ENCODE data around the gene DBX1. TPM values are rescaled to one million over a fixed set of nuclear protein-coding genes. Genes with fewer than 3 reads are reported as not detected.

The DBX1 gene
- total and polyA plus RNA-seq, 2 experiments from 2014 or later: not detected

- Mint-ChIP-seq H3K4me3 (no peak overlapping the region), H3K27me3 (ENCODE audit: insufficient read depth, low read depth, poor library complexity) (peaks cover 5% of the 10 kb centered on the region), H3K27ac (no peak overlapping the region), H3K36me3 (ENCODE audit: low read depth) (no peaks in the 10 kb centered on the region), H3K9me3 (no peaks in the 10 kb centered on the region), H3K4me1 (no peaks in the 10 kb centered on the region; the same call in 1 of the 3 replicates)
- H3K9me2 ChIP-seq (ENCODE audit: insufficient read depth): no peaks in the 10 kb centered on the region
- peaks cover 38% of the 10 kb centered on the region for H3K27me3 ChIP-seq (ENCODE audit: insufficient read depth)
- H3K4me2 ChIP-seq: no peak overlapping the region
- no peak overlapping the region for H3K27ac ChIP-seq (ENCODE audit: low read depth)
- H3K4me1 ChIP-seq (ENCODE audit: insufficient read depth): no peaks in the 10 kb centered on the region
- ATAC-seq: no peak
- H4K20me1 ChIP-seq (replicated peaks; ENCODE audit: insufficient read depth): no peaks in the 10 kb centered on the region
- TF ChIP-seq, protein P1, sequence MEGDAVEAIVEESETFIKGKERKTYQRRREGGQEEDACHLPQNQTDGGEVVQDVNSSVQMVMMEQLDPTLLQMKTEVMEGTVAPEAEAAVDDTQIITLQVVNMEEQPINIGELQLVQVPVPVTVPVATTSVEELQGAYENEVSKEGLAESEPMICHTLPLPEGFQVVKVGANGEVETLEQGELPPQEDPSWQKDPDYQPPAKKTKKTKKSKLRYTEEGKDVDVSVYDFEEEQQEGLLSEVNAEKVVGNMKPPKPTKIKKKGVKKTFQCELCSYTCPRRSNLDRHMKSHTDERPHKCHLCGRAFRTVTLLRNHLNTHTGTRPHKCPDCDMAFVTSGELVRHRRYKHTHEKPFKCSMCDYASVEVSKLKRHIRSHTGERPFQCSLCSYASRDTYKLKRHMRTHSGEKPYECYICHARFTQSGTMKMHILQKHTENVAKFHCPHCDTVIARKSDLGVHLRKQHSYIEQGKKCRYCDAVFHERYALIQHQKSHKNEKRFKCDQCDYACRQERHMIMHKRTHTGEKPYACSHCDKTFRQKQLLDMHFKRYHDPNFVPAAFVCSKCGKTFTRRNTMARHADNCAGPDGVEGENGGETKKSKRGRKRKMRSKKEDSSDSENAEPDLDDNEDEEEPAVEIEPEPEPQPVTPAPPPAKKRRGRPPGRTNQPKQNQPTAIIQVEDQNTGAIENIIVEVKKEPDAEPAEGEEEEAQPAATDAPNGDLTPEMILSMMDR (conservative IDR thresholded peaks at IDR 0.05; ENCODE audit: low read depth in 2 of 2): no peak
- TF ChIP-seq EZH2phosphoT487 (IDR thresholded peaks at IDR 0.05; ENCODE audit: unreplicated experiment) (no peak), ZNF331 (CRISPR knock-in tag; IDR thresholded peaks at IDR 0.05; ENCODE audit: low read depth) (no peak), NANOG (IDR thresholded peaks at IDR 0.05; ENCODE audit: borderline replicate concordance) (no peak), ETS1 (IDR thresholded peaks at IDR 0.05) (no peak), ZNF114 (CRISPR knock-in tag; IDR thresholded peaks at IDR 0.05) (no peak), POLR2AphosphoS5 (IDR thresholded peaks at IDR 0.05; ENCODE audit: low read depth) (no peak), JUNB (IDR thresholded peaks at IDR 0.05; ENCODE audit: unreplicated experiment) (no peak), EZH2 (IDR thresholded peaks at IDR 0.05; ENCODE audit: low read depth, unreplicated experiment) (no peak), CREB1 (CRISPR knock-in tag; IDR thresholded peaks at IDR 0.05; ENCODE audit: low read depth) (no peak)
- TF ChIP-seq, protein P2, sequence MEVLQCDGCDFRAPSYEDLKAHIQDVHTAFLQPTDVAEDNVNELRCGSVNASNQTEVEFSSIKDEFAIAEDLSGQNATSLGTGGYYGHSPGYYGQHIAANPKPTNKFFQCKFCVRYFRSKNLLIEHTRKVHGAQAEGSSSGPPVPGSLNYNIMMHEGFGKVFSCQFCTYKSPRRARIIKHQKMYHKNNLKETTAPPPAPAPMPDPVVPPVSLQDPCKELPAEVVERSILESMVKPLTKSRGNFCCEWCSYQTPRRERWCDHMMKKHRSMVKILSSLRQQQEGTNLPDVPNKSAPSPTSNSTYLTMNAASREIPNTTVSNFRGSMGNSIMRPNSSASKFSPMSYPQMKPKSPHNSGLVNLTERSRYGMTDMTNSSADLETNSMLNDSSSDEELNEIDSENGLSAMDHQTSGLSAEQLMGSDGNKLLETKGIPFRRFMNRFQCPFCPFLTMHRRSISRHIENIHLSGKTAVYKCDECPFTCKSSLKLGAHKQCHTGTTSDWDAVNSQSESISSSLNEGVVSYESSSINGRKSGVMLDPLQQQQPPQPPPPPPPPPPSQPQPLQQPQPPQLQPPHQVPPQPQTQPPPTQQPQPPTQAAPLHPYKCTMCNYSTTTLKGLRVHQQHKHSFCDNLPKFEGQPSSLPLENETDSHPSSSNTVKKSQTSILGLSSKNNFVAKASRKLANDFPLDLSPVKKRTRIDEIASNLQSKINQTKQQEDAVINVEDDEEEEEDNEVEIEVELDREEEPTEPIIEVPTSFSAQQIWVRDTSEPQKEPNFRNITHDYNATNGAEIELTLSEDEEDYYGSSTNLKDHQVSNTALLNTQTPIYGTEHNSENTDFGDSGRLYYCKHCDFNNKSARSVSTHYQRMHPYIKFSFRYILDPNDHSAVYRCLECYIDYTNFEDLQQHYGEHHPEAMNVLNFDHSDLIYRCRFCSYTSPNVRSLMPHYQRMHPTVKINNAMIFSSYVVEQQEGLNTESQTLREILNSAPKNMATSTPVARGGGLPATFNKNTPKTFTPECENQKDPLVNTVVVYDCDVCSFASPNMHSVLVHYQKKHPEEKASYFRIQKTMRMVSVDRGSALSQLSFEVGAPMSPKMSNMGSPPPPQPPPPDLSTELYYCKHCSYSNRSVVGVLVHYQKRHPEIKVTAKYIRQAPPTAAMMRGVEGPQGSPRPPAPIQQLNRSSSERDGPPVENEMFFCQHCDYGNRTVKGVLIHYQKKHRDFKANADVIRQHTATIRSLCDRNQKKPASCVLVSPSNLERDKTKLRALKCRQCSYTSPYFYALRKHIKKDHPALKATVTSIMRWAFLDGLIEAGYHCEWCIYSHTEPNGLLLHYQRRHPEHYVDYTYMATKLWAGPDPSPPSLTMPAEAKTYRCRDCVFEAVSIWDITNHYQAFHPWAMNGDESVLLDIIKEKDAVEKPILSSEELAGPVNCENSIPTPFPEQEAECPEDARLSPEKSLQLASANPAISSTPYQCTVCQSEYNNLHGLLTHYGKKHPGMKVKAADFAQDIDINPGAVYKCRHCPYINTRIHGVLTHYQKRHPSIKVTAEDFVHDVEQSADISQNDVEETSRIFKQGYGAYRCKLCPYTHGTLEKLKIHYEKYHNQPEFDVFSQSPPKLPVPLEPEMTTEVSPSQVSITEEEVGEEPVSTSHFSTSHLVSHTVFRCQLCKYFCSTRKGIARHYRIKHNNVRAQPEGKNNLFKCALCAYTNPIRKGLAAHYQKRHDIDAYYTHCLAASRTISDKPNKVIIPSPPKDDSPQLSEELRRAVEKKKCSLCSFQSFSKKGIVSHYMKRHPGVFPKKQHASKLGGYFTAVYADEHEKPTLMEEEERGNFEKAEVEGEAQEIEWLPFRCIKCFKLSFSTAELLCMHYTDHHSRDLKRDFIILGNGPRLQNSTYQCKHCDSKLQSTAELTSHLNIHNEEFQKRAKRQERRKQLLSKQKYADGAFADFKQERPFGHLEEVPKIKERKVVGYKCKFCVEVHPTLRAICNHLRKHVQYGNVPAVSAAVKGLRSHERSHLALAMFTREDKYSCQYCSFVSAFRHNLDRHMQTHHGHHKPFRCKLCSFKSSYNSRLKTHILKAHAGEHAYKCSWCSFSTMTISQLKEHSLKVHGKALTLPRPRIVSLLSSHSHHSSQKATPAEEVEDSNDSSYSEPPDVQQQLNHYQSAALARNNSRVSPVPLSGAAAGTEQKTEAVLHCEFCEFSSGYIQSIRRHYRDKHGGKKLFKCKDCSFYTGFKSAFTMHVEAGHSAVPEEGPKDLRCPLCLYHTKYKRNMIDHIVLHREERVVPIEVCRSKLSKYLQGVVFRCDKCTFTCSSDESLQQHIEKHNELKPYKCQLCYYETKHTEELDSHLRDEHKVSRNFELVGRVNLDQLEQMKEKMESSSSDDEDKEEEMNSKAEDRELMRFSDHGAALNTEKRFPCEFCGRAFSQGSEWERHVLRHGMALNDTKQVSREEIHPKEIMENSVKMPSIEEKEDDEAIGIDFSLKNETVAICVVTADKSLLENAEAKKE (CRISPR knock-in tag; IDR thresholded peaks at IDR 0.05): no peak
- TF ChIP-seq, protein P3, sequence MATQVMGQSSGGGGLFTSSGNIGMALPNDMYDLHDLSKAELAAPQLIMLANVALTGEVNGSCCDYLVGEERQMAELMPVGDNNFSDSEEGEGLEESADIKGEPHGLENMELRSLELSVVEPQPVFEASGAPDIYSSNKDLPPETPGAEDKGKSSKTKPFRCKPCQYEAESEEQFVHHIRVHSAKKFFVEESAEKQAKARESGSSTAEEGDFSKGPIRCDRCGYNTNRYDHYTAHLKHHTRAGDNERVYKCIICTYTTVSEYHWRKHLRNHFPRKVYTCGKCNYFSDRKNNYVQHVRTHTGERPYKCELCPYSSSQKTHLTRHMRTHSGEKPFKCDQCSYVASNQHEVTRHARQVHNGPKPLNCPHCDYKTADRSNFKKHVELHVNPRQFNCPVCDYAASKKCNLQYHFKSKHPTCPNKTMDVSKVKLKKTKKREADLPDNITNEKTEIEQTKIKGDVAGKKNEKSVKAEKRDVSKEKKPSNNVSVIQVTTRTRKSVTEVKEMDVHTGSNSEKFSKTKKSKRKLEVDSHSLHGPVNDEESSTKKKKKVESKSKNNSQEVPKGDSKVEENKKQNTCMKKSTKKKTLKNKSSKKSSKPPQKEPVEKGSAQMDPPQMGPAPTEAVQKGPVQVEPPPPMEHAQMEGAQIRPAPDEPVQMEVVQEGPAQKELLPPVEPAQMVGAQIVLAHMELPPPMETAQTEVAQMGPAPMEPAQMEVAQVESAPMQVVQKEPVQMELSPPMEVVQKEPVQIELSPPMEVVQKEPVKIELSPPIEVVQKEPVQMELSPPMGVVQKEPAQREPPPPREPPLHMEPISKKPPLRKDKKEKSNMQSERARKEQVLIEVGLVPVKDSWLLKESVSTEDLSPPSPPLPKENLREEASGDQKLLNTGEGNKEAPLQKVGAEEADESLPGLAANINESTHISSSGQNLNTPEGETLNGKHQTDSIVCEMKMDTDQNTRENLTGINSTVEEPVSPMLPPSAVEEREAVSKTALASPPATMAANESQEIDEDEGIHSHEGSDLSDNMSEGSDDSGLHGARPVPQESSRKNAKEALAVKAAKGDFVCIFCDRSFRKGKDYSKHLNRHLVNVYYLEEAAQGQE (IDR thresholded peaks at IDR 0.05; ENCODE audit: unreplicated experiment): no peak
- H3F3A ChIP-seq (replicated peaks; ENCODE audit: low read depth): no peaks in the 10 kb centered on the region
- H2AFZ ChIP-seq: no peak overlapping the region
- no peaks in the 10 kb centered on the region for H3K79me2 ChIP-seq (replicated peaks; ENCODE audit: insufficient read depth)
- DNase-seq (ENCODE audit: low spot score): no peak
- no peak overlapping the region for H3K4me3 ChIP-seq
- no peaks in the 10 kb centered on the region for H3K36me3 ChIP-seq (ENCODE audit: insufficient read depth)
Observed at GRCh38 chr11:20177136-20177535, 16.9 kb upstream of the DBX1 start.
